Measurements from ENCODE around the gene NDUFA5. TPM values are rescaled to one million over a fixed set of nuclear protein-coding genes. Genes with fewer than 3 reads are reported as not detected.
A peak's percentile ranks its signal among the peaks of the same experiment; 100 is the strongest.

The NDUFA5 gene
- total RNA-seq, 1 experiment from 2014 or later = 53.4 TPM

GRCh38 chr7:123581162-123581459 lies 23.5 kb upstream of the NDUFA5 start:
- no peak; the same call in 1 of the 2 replicates for ATAC-seq
- Histone ChIP-seq H3K4me1 (ENCODE audit: control insufficient read depth, insufficient read depth, low read length) (no peaks in the 10 kb centered on the region; the same call in 1 of the 2 replicates), H3K9me3 (ENCODE audit: control insufficient read depth, insufficient read depth, low read depth, low read length) (no peaks in the 10 kb centered on the region), H3K27ac (ENCODE audit: low read length) (no peak overlapping the region), H3K27me3 (ENCODE audit: control insufficient read depth, insufficient read depth, low read length) (peaks cover 8% of the 10 kb centered on the region; the same call in 1 of the 2 replicates), H3K36me3 (ENCODE audit: control insufficient read depth, insufficient read depth, low read length) (no peaks in the 10 kb centered on the region), H3K4me3 (ENCODE audit: low read depth in 2 of 2, low read length in 2 of 2) (no peak overlapping the region)
- POLR2A ChIA-PET = no interaction called here
- DNase-seq (ENCODE audit: low read depth, low spot score) = no peak
- intact Hi-C loops (cut with micrococcal nuclease; ENCODE audit: unreplicated experiment) = loop anchor here (5.0 kb wide), 1 partner anchor 291 kb away; no protein-coding TSS in a partner anchor
- in situ Hi-C loops (cut with HindIII; ENCODE audit: low pct_unique_long_range_greater_than_20kb, low sequenced_read_pairs) = no loop called here
- no TSS peak for BruUV-seq (replicated peaks)
- TF ChIP-seq TCF7L2 (IDR thresholded peaks at IDR 0.05; ENCODE audit: low read depth, low read length) (no peak), CTCF (IDR thresholded peaks at IDR 0.05) (peak; percentile 58)
- CTCF ChIA-PET = no interaction called here

GRCh38 chr7:123580406-123581161 lies 23.0 kb upstream of the NDUFA5 start:
- peak; percentile 80 for TF ChIP-seq CTCF (IDR thresholded peaks at IDR 0.05)
- no peak for TF ChIP-seq TCF7L2 (IDR thresholded peaks at IDR 0.05; ENCODE audit: low read depth, low read length)
- TF ChIP-seq REST (IDR thresholded peaks at IDR 0.05; ENCODE audit: insufficient read depth in 1 of 2, low read depth in 2 of 2, low read length in 1 of 2) = no peak
- ATAC-seq (peak; percentile 79), DNase-seq (ENCODE audit: low read depth, low spot score) (peak; percentile 38)
- Histone ChIP-seq H3K4me3 (ENCODE audit: low read depth in 2 of 2, low read length in 2 of 2) (no peak overlapping the region), H3K9me3 (ENCODE audit: control insufficient read depth, insufficient read depth, low read depth, low read length) (no peaks in the 10 kb centered on the region), H3K4me1 (ENCODE audit: control insufficient read depth, insufficient read depth, low read length) (no peaks in the 10 kb centered on the region; the same call in 1 of the 2 replicates), H3K36me3 (ENCODE audit: control insufficient read depth, insufficient read depth, low read length) (no peaks in the 10 kb centered on the region), H3K27me3 (ENCODE audit: control insufficient read depth, insufficient read depth, low read length) (peaks cover 8% of the 10 kb centered on the region; the same call in 1 of the 2 replicates), H3K27ac (ENCODE audit: low read length) (no peak overlapping the region)
- in situ Hi-C loops (cut with HindIII; ENCODE audit: low pct_unique_long_range_greater_than_20kb, low sequenced_read_pairs) (no loop called here), intact Hi-C loops (cut with micrococcal nuclease; ENCODE audit: unreplicated experiment) (loop anchor here (5.0 kb wide), 1 partner anchor 292 kb away; no protein-coding TSS in a partner anchor)
- ChIA-PET CTCF (no interaction called here), POLR2A (no interaction called here)
- no TSS peak for BruUV-seq (replicated peaks)

Measured in Panc1 (cell line).